ENCODE measurements around the gene ZDHHC9.

ZDHHC9 gene

GRCh38 chrX:129768186-129768585 is 75.5 kb downstream of the ZDHHC9 start:
- H3K4me3 ChIP-seq (ENCODE audit: low read length, poor library complexity, severe bottlenecking) = peak overlapping the region; percentile 61
- no peaks in the 10 kb centered on the region for H4K20me1 ChIP-seq (ENCODE audit: insufficient read depth, low read length, poor library complexity, severe bottlenecking)
- no peak overlapping the region for H2AFZ ChIP-seq (ENCODE audit: low read length)
- H3F3A ChIP-seq (ENCODE audit: low read depth) = peaks cover 6% of the 10 kb centered on the region; the same call in 1 of the 2 replicates
- H3K36me3 ChIP-seq (ENCODE audit: insufficient read depth, low read length) = no peaks in the 10 kb centered on the region
- no peaks in the 10 kb centered on the region for H3K9me3 ChIP-seq (ENCODE audit: insufficient read depth, low read depth, low read length)
- H3K4me1 ChIP-seq (ENCODE audit: insufficient read depth, low read length, poor library complexity, severe bottlenecking) = peaks cover 64% of the 10 kb centered on the region
- H3K27me3 ChIP-seq (ENCODE audit: insufficient read depth, low read length, poor library complexity, severe bottlenecking) = no peaks in the 10 kb centered on the region
- H3K9me2 ChIP-seq (replicated peaks; ENCODE audit: low read depth, low read length) = no peaks in the 10 kb centered on the region
- TF ChIP-seq EZH2phosphoT487 (IDR thresholded peaks at IDR 0.05; ENCODE audit: borderline replicate concordance) = no peak
- TF ChIP-seq, protein P1, sequence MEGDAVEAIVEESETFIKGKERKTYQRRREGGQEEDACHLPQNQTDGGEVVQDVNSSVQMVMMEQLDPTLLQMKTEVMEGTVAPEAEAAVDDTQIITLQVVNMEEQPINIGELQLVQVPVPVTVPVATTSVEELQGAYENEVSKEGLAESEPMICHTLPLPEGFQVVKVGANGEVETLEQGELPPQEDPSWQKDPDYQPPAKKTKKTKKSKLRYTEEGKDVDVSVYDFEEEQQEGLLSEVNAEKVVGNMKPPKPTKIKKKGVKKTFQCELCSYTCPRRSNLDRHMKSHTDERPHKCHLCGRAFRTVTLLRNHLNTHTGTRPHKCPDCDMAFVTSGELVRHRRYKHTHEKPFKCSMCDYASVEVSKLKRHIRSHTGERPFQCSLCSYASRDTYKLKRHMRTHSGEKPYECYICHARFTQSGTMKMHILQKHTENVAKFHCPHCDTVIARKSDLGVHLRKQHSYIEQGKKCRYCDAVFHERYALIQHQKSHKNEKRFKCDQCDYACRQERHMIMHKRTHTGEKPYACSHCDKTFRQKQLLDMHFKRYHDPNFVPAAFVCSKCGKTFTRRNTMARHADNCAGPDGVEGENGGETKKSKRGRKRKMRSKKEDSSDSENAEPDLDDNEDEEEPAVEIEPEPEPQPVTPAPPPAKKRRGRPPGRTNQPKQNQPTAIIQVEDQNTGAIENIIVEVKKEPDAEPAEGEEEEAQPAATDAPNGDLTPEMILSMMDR (conservative IDR thresholded peaks at IDR 0.05; ENCODE audit: low read length) = no peak
- H3K4me2 ChIP-seq (ENCODE audit: low read depth, low read length, poor library complexity, severe bottlenecking) = peak overlapping the region; percentile 80
- peaks cover 19% of the 10 kb centered on the region; the same call in 1 of the 2 replicates for H3K79me2 ChIP-seq (ENCODE audit: insufficient read depth, low read length)
- peak overlapping the region; percentile 91 for H3K9ac ChIP-seq (ENCODE audit: low read depth, low read length, poor library complexity, severe bottlenecking)

DNA sequence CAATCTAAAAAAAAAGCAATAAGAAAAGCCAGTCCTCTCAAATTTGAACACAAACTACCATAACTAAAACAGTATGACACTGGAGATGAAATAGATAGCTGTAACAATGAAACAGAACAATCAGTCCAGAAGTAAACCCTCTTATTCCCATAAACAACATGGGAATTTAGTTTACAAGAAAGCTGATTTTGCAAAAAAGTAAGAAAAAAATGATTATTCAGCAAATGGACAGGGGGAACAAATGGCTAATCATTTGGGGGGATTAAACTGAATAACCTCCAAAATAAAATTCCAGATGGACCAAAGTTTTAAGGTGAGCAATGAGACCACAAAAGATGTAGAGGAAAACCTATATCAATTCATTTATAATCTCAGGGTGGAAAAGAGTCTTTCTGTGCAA is 80.0 kb downstream of the ZDHHC9 start:
- Histone ChIP-seq H3K4me3 (ENCODE audit: low read length, poor library complexity, severe bottlenecking) (no peak overlapping the region), H3F3A (ENCODE audit: low read depth) (0 out of 2 replicates have a peak, but pooled peaks cover under 1% of the 10 kb centered on the region), H4K20me1 (ENCODE audit: insufficient read depth, low read length, poor library complexity, severe bottlenecking) (no peaks in the 10 kb centered on the region), H3K79me2 (ENCODE audit: insufficient read depth, low read length) (peaks cover 13% of the 10 kb centered on the region; the same call in 1 of the 2 replicates), H3K4me2 (ENCODE audit: low read depth, low read length, poor library complexity, severe bottlenecking) (no peak overlapping the region), H3K9ac (ENCODE audit: low read depth, low read length, poor library complexity, severe bottlenecking) (no peak overlapping the region), H2AFZ (ENCODE audit: low read length) (no peak overlapping the region), H3K36me3 (ENCODE audit: insufficient read depth, low read length) (no peaks in the 10 kb centered on the region), H3K4me1 (ENCODE audit: insufficient read depth, low read length, poor library complexity, severe bottlenecking) (peaks cover 60% of the 10 kb centered on the region), H3K9me2 (replicated peaks; ENCODE audit: low read depth, low read length) (no peaks in the 10 kb centered on the region), H3K9me3 (ENCODE audit: insufficient read depth, low read depth, low read length) (no peaks in the 10 kb centered on the region), H3K27me3 (ENCODE audit: insufficient read depth, low read length, poor library complexity, severe bottlenecking) (no peaks in the 10 kb centered on the region)
- TF ChIP-seq, protein P1 (conservative IDR thresholded peaks at IDR 0.05; ENCODE audit: low read length) = no peak
- no peak for TF ChIP-seq EZH2phosphoT487 (IDR thresholded peaks at IDR 0.05; ENCODE audit: borderline replicate concordance)

GRCh38 chrX:129762448-129762847 is 81.2 kb downstream of the ZDHHC9 start:
- Histone ChIP-seq H3K27me3 (ENCODE audit: insufficient read depth, low read length, poor library complexity, severe bottlenecking) (no peaks in the 10 kb centered on the region), H3K36me3 (ENCODE audit: insufficient read depth, low read length) (no peaks in the 10 kb centered on the region), H3K4me2 (ENCODE audit: low read depth, low read length, poor library complexity, severe bottlenecking) (no peak overlapping the region), H3K9me3 (ENCODE audit: insufficient read depth, low read depth, low read length) (no peaks in the 10 kb centered on the region), H3F3A (ENCODE audit: low read depth) (no peaks in the 10 kb centered on the region), H4K20me1 (ENCODE audit: insufficient read depth, low read length, poor library complexity, severe bottlenecking) (no peaks in the 10 kb centered on the region), H2AFZ (ENCODE audit: low read length) (no peak overlapping the region), H3K4me1 (ENCODE audit: insufficient read depth, low read length, poor library complexity, severe bottlenecking) (peaks cover 57% of the 10 kb centered on the region), H3K9me2 (replicated peaks; ENCODE audit: low read depth, low read length) (no peaks in the 10 kb centered on the region), H3K79me2 (ENCODE audit: insufficient read depth, low read length) (peaks cover 2% of the 10 kb centered on the region; the same call in 1 of the 2 replicates), H3K9ac (ENCODE audit: low read depth, low read length, poor library complexity, severe bottlenecking) (peak overlapping the region; percentile 17), H3K4me3 (ENCODE audit: low read length, poor library complexity, severe bottlenecking) (no peak overlapping the region)
- TF ChIP-seq EZH2phosphoT487 (IDR thresholded peaks at IDR 0.05; ENCODE audit: borderline replicate concordance) = no peak
- TF ChIP-seq, protein P1 (conservative IDR thresholded peaks at IDR 0.05; ENCODE audit: low read length) = no peak
